K562 (cell line): ENCODE data around the gene ELK4. TPM values are rescaled to one million over a fixed set of nuclear protein-coding genes. Genes with fewer than 3 reads are reported as not detected.

Experiments used
- C11orf30 ChIP-seq: fragments of 450-650 bp; IDR thresholded peaks from 2 replicates; pipeline ENCODE4 v1.6.1; 2016; ENCODE audit warnings: low read depth, mild to moderate bottlenecking
- ETS2 ChIP-seq: IDR thresholded peaks from 2 replicates; pipeline ENCODE4 v1.6.1; 2016; ENCODE audit warnings: borderline replicate concordance, missing genetic modification characterization, mild to moderate bottlenecking, moderate library complexity, missing compliant biosample characterization; ENCODE audit not compliant: poor library complexity, severe bottlenecking
- HDAC6 ChIP-seq: IDR thresholded peaks from 2 replicates; pipeline ENCODE4 v1.6.1; 2012; ENCODE audit warnings: low read depth, mild to moderate bottlenecking, control low read depth, inconsistent platforms, low read length, moderate library complexity
- KLF16 ChIP-seq: IDR thresholded peaks from 2 replicates; pipeline ENCODE4 v1.6.1; 2016; ENCODE audit warnings: antibody characterized with exemption
- MYNN ChIP-seq, 2 experiments: sonication (generic); formaldehyde crosslinking in 1 of 2; IDR thresholded peaks; 2 replicates each; pipeline versions ENCODE4 v1.5.0 to v1.6.1; 2016 to 2020; ENCODE audit warnings: antibody characterized with exemption in 1 of 2, missing genetic modification reagents in 1 of 2
- SP1 ChIP-seq: sonication (generic); formaldehyde crosslinking; IDR thresholded peaks from 2 replicates; pipeline ENCODE4 v1.8.1; 2022; ENCODE audit warnings: mild to moderate bottlenecking, missing genetic modification reagents
- XRCC3 ChIP-seq: fragments of 450-650 bp; IDR thresholded peaks from 2 replicates; pipeline ENCODE4 v1.6.1; 2017; ENCODE audit warnings: mild to moderate bottlenecking, moderate library complexity
- ZFP30 ChIP-seq: fragments of 250-450 bp; sonication (Bioruptor Pico); IDR thresholded peaks from 2 replicates; pipeline ENCODE4 v1.8.0; 2022; ENCODE audit warnings: moderate library complexity, mild to moderate bottlenecking, inconsistent platforms, borderline replicate concordance
- ZKSCAN1 ChIP-seq: fragments of 150-350 bp; IDR thresholded peaks from 2 replicates; pipeline ENCODE4 v1.6.1; 2016; ENCODE audit warnings: low read depth, low read length
- ZNF134 ChIP-seq: fragments of 250-450 bp; sonication (Bioruptor Pico); conservative IDR thresholded peaks from 2 replicates; pipeline ENCODE4 v1.4.0; 2020
- ZNF239 ChIP-seq: fragments of 250-450 bp; sonication (Bioruptor Pico); IDR thresholded peaks from 2 replicates; pipeline ENCODE4 v1.4.0; 2020; ENCODE audit warnings: mild to moderate bottlenecking
- ZNF644 ChIP-seq: fragments of 200-800 bp; sonication (Bioruptor generic); IDR thresholded peaks from 2 replicates; pipeline ENCODE4 v1.6.1; 2016; ENCODE audit warnings: low read depth, missing genetic modification characterization, missing compliant biosample characterization
- polyA plus RNA-seq, 8 experiments: library from polyadenylated mRNA; depleted of rRNA in 4 of 8; stranded (reverse) in 5 of 8; unstranded in 3 of 8; fragments of >200 nt; fragmentation: Nextera tagmentation in 2 of 8; fragmentation: Illumina TruSeq in 1 of 8; extraction: Ambion mirVana in 2 of 8; extraction: Trizol in 1 of 8; gene quantifications; 2 replicates each; pipeline versions ENCODE4 v1.2.1 to v1.2.3, GENCODE V29; 2011 to 2014; ENCODE audit warnings: inconsistent platforms in 1 of 8, missing spikeins in 1 of 8
- total RNA-seq, 7 experiments: library from RNA; depleted of rRNA in 6 of 7; stranded (reverse); fragments of >200 nt in 6 of 7; fragmentation: Illumina TruSeq in 2 of 7; extraction: Trizol in 2 of 7; gene quantifications; 2 replicates each; pipeline versions ENCODE4 v1.2.1 to v1.2.3, GENCODE V29; 2011 to 2021; ENCODE audit warnings: low replicate concordance in 1 of 7
- TF ChIP-seq, protein P1 (sequence below): fragments of 250-450 bp; sonication (Bioruptor Pico); IDR thresholded peaks from 2 replicates; pipeline ENCODE4 v1.5.0; 2021
- TF ChIP-seq, protein P2 (sequence below): fragments of 450-650 bp; conservative IDR thresholded peaks from 2 replicates; pipeline ENCODE4 v1.6.1; 2016; ENCODE audit warnings: missing genetic modification characterization, low read depth, mild to moderate bottlenecking, missing compliant biosample characterization, moderate library complexity
- TF ChIP-seq, protein P3 (sequence below): IDR thresholded peaks from 2 replicates; pipeline ENCODE4 v1.6.1; 2014; ENCODE audit warnings: antibody characterized with exemption
- TF ChIP-seq, protein P4 (sequence below): fragments of 250-450 bp; sonication (Bioruptor Pico); IDR thresholded peaks from 2 replicates; pipeline ENCODE4 v1.8.0; 2022; ENCODE audit warnings: inconsistent platforms
- TF ChIP-seq, protein P5 (sequence below): fragments of 250-450 bp; sonication (Bioruptor Pico); IDR thresholded peaks from 2 replicates; pipeline ENCODE4 v1.8.0; 2022; ENCODE audit warnings: moderate library complexity, mild to moderate bottlenecking, inconsistent platforms
- TF ChIP-seq, protein P6 (sequence below): fragments of 200-800 bp; sonication (Bioruptor generic); IDR thresholded peaks from 2 replicates; pipeline ENCODE4 v1.6.1; 2017; ENCODE audit warnings: missing genetic modification characterization, missing compliant biosample characterization

Gene ELK4
- total and polyA plus RNA-seq, 9 of the 15 experiments (the other 6 are each of a cell fraction or from before 2014, with no cell fraction given): 2.0 to 21.7 (median 9.2) TPM

DNA sequence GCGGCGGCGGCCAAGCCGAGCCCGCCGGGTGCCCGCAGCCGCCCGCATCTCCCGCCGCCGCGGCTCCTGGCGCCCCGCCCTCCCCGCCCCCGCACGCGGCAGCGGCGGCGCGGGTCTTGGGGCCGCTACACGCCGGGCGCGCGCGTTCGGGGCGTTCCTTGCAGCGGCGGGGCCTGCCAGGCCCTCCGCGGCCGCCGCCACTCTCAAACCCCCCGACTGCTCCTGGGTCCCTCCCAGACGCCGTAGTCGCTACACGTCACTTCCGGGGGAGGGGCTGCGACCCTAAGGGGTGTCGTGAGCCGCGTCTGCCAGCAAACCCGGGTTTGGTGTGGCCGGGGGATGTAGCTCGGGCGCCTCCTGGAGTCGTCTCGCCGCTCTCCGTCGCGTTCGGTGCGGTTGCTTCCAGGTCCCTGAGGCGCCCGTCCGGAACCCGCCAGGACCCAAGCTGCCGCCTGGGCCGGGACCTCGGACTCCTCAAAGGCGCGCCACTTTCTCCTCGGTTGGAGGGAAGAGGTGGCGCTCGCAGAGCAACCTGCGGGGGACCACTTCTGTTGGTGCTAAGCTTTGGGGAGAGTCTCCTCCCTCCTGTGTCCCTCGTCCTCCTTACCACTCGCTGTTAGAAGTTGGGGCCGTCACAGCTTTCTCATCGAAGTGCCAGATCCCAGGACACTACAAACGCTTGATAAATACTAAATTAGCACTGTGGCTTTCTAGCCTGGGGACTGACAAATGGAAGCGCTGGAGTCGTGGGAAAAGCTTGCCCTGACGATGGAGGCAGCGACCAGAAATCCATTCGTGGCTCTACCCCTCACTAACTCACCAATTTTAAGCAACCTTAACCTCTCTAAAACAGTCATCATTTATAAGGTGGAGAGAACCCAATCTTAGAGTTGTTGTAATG lies at the start of gene ELK4 (continued):
- TF ChIP-seq ETS2 (tag) (no peak), ZKSCAN1 (peak; percentile 60; the same call in 1 of the 2 replicates), C11orf30 (peak; percentile 63), ZNF134 (CRISPR knock-in tag) (no peak), ZFP30 (no peak), KLF16 (no peak), HDAC6 (peak; percentile 65; the same call in 1 of the 2 replicates), ZNF644 (tag) (peak; percentile 60; the same call in 1 of the 2 replicates), XRCC3 (no peak), MYNN (IDR thresholded peaks at IDR 0.05) (no peak; the same call in 1 of the 2 replicates), MYNN (CRISPR knock-in tag; IDR thresholded peaks at IDR 0.05) (no peak), ZNF239 (CRISPR knock-in tag) (0 out of 2 replicates have a peak, but pooled peaks have one; percentile 21), SP1 (peak; percentile 95)
- TF ChIP-seq, protein P1, sequence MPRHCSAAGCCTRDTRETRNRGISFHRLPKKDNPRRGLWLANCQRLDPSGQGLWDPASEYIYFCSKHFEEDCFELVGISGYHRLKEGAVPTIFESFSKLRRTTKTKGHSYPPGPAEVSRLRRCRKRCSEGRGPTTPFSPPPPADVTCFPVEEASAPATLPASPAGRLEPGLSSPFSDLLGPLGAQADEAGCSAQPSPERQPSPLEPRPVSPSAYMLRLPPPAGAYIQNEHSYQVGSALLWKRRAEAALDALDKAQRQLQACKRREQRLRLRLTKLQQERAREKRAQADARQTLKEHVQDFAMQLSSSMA: 0 out of 2 replicates have a peak, but pooled peaks have one; percentile 19
- TF ChIP-seq, protein P2, sequence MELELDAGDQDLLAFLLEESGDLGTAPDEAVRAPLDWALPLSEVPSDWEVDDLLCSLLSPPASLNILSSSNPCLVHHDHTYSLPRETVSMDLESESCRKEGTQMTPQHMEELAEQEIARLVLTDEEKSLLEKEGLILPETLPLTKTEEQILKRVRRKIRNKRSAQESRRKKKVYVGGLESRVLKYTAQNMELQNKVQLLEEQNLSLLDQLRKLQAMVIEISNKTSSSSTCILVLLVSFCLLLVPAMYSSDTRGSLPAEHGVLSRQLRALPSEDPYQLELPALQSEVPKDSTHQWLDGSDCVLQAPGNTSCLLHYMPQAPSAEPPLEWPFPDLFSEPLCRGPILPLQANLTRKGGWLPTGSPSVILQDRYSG (tag): no peak
- TF ChIP-seq, protein P3, sequence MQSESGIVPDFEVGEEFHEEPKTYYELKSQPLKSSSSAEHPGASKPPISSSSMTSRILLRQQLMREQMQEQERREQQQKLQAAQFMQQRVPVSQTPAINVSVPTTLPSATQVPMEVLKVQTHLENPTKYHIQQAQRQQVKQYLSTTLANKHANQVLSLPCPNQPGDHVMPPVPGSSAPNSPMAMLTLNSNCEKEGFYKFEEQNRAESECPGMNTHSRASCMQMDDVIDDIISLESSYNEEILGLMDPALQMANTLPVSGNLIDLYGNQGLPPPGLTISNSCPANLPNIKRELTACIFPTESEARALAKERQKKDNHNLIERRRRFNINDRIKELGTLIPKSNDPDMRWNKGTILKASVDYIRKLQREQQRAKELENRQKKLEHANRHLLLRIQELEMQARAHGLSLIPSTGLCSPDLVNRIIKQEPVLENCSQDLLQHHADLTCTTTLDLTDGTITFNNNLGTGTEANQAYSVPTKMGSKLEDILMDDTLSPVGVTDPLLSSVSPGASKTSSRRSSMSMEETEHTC: no peak; the same call in 1 of the 2 replicates
- TF ChIP-seq, protein P4, sequence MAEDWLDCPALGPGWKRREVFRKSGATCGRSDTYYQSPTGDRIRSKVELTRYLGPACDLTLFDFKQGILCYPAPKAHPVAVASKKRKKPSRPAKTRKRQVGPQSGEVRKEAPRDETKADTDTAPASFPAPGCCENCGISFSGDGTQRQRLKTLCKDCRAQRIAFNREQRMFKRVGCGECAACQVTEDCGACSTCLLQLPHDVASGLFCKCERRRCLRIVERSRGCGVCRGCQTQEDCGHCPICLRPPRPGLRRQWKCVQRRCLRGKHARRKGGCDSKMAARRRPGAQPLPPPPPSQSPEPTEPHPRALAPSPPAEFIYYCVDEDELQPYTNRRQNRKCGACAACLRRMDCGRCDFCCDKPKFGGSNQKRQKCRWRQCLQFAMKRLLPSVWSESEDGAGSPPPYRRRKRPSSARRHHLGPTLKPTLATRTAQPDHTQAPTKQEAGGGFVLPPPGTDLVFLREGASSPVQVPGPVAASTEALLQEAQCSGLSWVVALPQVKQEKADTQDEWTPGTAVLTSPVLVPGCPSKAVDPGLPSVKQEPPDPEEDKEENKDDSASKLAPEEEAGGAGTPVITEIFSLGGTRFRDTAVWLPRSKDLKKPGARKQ (CRISPR knock-in tag): no peak
- TF ChIP-seq, protein P5, sequence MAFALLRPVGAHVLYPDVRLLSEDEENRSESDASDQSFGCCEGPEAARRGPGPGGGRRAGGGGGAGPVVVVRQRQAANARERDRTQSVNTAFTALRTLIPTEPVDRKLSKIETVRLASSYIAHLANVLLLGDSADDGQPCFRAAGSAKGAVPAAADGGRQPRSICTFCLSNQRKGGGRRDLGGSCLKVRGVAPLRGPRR (CRISPR knock-in tag): no peak
- TF ChIP-seq, protein P6, sequence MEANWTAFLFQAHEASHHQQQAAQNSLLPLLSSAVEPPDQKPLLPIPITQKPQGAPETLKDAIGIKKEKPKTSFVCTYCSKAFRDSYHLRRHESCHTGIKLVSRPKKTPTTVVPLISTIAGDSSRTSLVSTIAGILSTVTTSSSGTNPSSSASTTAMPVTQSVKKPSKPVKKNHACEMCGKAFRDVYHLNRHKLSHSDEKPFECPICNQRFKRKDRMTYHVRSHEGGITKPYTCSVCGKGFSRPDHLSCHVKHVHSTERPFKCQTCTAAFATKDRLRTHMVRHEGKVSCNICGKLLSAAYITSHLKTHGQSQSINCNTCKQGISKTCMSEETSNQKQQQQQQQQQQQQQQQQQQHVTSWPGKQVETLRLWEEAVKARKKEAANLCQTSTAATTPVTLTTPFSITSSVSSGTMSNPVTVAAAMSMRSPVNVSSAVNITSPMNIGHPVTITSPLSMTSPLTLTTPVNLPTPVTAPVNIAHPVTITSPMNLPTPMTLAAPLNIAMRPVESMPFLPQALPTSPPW (CRISPR knock-in tag): peak; percentile 94
